Adrenal gland (tissue), 5 donors: Measurements from ENCODE around the gene PLEKHS1.

Source experiments
- CTCF ChIP-seq, 6 experiments: fragments of 450-650 bp in 4 of 6; fragments of 200-600 bp in 2 of 6; sonication (generic) in 1 of 6; IDR thresholded peaks; 1 replicate in 5 of 6; 2 replicates in 1 of 6; pipeline versions ENCODE4 v1.5.1 to v1.8.0; 2016 to 2021; ENCODE audit warnings: antibody characterized with exemption in 6 of 6, mild to moderate bottlenecking in 2 of 6, moderate library complexity in 1 of 6
- POLR2A ChIP-seq, 2 donors: fragments of 450-650 bp; IDR thresholded peaks; one replicate each; pipeline ENCODE4 v1.6.1; 2017; ENCODE audit warnings: antibody characterized with exemption in 2 of 2, mild to moderate bottlenecking in 2 of 2, moderate library complexity in 1 of 2
- donor health status: DM: no; HTN: no; CAD: no.

DNA sequence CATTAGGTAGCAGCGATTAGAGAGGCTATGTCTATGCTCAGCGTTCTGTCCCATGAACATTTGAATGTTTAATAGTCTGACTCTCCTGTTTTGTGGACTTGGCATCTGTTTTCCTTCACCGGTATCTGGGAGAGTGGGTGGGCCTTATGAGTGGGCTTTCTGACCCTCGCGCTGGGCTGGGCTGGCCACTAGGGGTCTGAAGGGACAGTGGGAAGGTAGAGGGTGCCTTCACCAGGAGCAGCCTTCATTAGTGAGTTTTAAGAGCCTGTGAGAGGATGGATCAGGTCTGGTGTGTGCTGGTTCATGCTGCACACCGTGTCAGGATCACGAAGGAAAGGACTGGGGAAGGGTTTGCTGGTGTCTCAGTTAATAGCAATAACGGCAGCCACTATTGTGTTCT, 69.0 kb downstream of the PLEKHS1 start:
- TF ChIP-seq CTCF (IDR thresholded peaks at IDR 0.05) (no peak), POLR2A (IDR thresholded peaks at IDR 0.05) (no peak)
